A673 (cell line): ENCODE data around the gene COBLL1.

Source experiments
- EZH2 ChIP-seq: fragments of 200-600 bp; sonication (generic); IDR thresholded peaks from 2 replicates; pipeline ENCODE4 v1.6.1; 2017; ENCODE audit warnings: borderline replicate concordance, low read depth, mild to moderate bottlenecking, mixed read lengths, antibody characterized with exemption, low read length; ENCODE audit not compliant: poor library complexity, severe bottlenecking
- TF ChIP-seq, protein P1 (sequence below): fragments of 300-800, 200-600 bp; sonication (generic); conservative IDR thresholded peaks from 2 replicates; pipeline ENCODE4 v1.5.1; 2017; ENCODE audit warnings: low read depth, mild to moderate bottlenecking, antibody characterized with exemption, low read length, moderate library complexity, mixed read lengths

GRCh38 chr2:164871404-164871803 lies 29.8 kb upstream of the COBLL1 start:
- TF ChIP-seq, protein P1, sequence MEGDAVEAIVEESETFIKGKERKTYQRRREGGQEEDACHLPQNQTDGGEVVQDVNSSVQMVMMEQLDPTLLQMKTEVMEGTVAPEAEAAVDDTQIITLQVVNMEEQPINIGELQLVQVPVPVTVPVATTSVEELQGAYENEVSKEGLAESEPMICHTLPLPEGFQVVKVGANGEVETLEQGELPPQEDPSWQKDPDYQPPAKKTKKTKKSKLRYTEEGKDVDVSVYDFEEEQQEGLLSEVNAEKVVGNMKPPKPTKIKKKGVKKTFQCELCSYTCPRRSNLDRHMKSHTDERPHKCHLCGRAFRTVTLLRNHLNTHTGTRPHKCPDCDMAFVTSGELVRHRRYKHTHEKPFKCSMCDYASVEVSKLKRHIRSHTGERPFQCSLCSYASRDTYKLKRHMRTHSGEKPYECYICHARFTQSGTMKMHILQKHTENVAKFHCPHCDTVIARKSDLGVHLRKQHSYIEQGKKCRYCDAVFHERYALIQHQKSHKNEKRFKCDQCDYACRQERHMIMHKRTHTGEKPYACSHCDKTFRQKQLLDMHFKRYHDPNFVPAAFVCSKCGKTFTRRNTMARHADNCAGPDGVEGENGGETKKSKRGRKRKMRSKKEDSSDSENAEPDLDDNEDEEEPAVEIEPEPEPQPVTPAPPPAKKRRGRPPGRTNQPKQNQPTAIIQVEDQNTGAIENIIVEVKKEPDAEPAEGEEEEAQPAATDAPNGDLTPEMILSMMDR = no peak
- TF ChIP-seq EZH2 = no peak
